ENCODE results near the gene MOSPD3. TPM values are rescaled to one million over a fixed set of nuclear protein-coding genes. Genes with fewer than 3 reads are reported as not detected.

The MOSPD3 gene
- total and polyA plus RNA-seq, 10 of the 15 experiments (the other 5 are each of a cell fraction or from before 2014, with no cell fraction given), result 0.61 to 13.6 (median 4.1) TPM

- no peak for TF ChIP-seq SKIL (IDR thresholded peaks at IDR 0.05; ENCODE audit: low read depth, poor library complexity, severe bottlenecking)
- no peak for TF ChIP-seq TCF7 (IDR thresholded peaks at IDR 0.05; ENCODE audit: borderline replicate concordance)
- no peak for TF ChIP-seq BHLHE40 (IDR thresholded peaks at IDR 0.05; ENCODE audit: borderline replicate concordance in 1 of 2, low read depth in 2 of 2, low read length in 1 of 2)
- TF ChIP-seq ZBTB40 (IDR thresholded peaks at IDR 0.05; ENCODE audit: borderline replicate concordance), result no peak
- TF ChIP-seq SMC3 (IDR thresholded peaks at IDR 0.05; ENCODE audit: borderline replicate concordance, low read length), result peak; percentile 8; the same call in 1 of the 2 replicates
- TF ChIP-seq BCL11A (IDR thresholded peaks at IDR 0.05; ENCODE audit: low read depth, low read length), result no peak
- TF ChIP-seq BACH1 (IDR thresholded peaks at IDR 0.05; ENCODE audit: borderline replicate concordance), result no peak
- no peak for TF ChIP-seq EP300 (IDR thresholded peaks at IDR 0.05; ENCODE audit: borderline replicate concordance in 1 of 2, control insufficient read depth in 1 of 2, low read depth in 2 of 2, low read length in 2 of 2)
- no peak for TF ChIP-seq SUZ12 (IDR thresholded peaks at IDR 0.05; ENCODE audit: unreplicated experiment)
- 0 out of 2 replicates have a peak, but pooled peaks have one; percentile 39 for TF ChIP-seq LARP7 (IDR thresholded peaks at IDR 0.05)
- no peak for TF ChIP-seq YY1 (IDR thresholded peaks at IDR 0.05; ENCODE audit: low read depth, low read length)
- no peak for TF ChIP-seq ZSCAN29 (IDR thresholded peaks at IDR 0.05)
- no peak for TF ChIP-seq PKNOX1 (IDR thresholded peaks at IDR 0.05)
- 0 out of 2 replicates have a peak, but pooled peaks have one; percentile 7 for TF ChIP-seq MXI1 (IDR thresholded peaks at IDR 0.05; ENCODE audit: low read depth, low read length)
- TF ChIP-seq WRNIP1 (IDR thresholded peaks at IDR 0.05; ENCODE audit: borderline replicate concordance, low read depth, low read length), result no peak
- no peak for TF ChIP-seq HDAC2 (IDR thresholded peaks at IDR 0.05)
Measured at GRCh38 chr7:100612730-100613390, 520 bp downstream of the MOSPD3 start (continued).
